Activated CD8-positive, alpha-beta memory T cell treated with anti-CD3 and anti-CD28 coated beads for 1 hour (primary cell): ENCODE results near the gene OR2AT4.
"Not testable (repeated sequence)": the region's sequence is repeated elsewhere in the genome, so short reads cannot be mapped to it uniquely, and the experiment has no call there.

Experiments
- DNase-seq, 2 donors: peaks; one replicate each; pipeline ENCODE4 v3.0.0-alpha.2; 2020; ENCODE audit warnings: low read depth in 1 of 2; ENCODE audit errors: extremely low read depth in 1 of 2

Gene OR2AT4

GRCh38 chr11:75103380-75104026 is 6.8 kb upstream of the OR2AT4 start:
- no peak for DNase-seq

DNA sequence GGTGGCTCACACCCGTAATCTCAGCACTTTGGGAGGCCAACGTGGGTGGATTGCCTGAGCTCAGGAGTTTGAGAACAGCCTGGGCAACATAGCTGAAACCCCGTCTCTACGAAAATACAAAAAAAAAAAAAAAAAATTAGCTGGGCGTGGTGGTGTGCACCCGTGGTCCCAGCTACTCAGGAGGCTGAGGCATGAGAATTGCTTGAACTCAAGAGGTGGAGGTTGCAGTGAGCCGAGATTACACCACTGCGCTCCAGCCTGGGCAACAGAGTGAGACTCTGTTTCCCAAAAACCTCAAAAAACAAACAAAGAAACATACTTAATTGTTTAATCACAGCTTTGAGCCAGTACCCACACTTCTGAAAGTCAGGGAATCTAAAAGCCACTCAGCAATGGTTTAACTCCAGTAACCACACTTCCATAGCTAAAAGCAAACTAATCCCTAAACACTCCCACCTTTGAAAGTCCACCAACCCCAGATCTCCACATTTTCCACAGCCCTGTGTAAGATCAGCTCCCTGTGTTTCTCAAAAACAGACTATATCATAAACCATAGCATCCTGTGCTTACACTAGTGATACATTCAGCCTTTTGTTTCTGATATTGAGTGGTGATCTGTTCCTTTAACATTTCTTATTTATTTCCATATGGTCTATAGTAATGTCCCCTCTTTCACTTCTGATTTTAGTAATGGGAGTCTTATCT is 4.9 kb upstream of the OR2AT4 start:
- DNase-seq: no peak

- DNase-seq: no peak
Observed at GRCh38 chr11:75100314-75100713, 3.6 kb upstream of the OR2AT4 start.

DNA sequence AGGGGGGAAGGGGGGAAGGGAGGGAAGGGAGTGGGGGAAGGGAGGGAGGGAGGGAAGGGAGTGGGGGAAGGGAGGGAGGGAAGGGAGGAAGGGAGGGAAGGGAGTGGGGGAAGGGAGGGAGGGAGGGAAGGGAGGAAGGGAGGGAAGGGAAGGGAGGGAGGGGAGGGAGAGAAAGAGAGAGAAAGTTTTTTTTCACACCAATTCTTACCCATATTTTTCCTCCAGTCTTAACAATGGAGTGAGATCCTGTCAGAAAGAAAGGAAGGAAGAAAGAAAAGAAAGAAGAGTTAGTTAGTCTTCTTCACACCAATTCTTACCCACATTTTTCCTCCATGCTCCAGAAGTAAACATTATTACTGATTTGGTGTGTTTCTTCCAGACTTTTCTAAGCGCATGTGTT is 3.0 kb upstream of the OR2AT4 start:
- no peak for DNase-seq

- DNase-seq: not testable (repeated sequence)
Observed at GRCh38 chr11:75098835-75099439, 2.3 kb upstream of the OR2AT4 start.

- DNase-seq: not testable (repeated sequence)
Observed at GRCh38 chr11:75098181-75098580, 1.5 kb upstream of the OR2AT4 start.

DNA sequence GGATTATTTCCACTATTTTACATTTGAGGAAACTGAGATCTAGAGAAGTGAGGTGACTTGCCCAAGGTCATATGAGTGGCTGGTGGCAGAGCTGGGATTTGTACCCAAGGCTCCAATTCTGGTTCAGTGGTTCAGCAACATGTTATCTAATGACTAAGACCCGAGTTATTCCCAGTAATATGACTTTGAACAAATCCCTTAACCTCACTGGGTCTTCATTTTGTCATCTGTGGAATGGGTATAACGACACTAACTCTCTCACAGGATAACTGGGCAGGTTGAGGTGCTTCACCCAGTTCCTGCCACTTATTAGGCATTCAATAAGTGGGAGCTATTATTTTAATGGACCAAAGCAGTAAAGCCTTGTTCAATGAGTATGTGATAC is 489 bp upstream of the OR2AT4 start:
- no peak for DNase-seq

DNA sequence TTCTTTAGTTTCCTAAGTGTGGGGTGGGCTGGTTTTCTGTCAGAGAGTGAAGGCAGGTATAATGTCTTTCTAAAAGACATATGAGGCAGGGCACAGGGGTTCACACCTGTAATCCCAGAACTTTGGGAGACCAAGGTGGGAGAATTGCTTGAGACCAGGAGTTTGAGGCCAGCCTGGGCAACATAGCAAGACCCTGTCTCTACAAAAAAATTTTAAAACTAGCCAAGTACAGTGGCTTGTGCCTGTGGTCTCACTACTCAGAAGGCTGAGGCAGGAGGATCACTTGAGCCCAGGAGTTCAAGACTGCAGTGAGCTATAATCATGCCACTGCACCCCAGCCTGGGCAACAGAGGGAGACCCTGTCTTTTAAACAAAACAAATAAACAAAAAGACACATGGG is 2.3 kb downstream of the OR2AT4 start:
- DNase-seq: not testable (repeated sequence)

GRCh38 chr11:75090671-75091177 is 6.0 kb downstream of the OR2AT4 start:
- no peak for DNase-seq

DNA sequence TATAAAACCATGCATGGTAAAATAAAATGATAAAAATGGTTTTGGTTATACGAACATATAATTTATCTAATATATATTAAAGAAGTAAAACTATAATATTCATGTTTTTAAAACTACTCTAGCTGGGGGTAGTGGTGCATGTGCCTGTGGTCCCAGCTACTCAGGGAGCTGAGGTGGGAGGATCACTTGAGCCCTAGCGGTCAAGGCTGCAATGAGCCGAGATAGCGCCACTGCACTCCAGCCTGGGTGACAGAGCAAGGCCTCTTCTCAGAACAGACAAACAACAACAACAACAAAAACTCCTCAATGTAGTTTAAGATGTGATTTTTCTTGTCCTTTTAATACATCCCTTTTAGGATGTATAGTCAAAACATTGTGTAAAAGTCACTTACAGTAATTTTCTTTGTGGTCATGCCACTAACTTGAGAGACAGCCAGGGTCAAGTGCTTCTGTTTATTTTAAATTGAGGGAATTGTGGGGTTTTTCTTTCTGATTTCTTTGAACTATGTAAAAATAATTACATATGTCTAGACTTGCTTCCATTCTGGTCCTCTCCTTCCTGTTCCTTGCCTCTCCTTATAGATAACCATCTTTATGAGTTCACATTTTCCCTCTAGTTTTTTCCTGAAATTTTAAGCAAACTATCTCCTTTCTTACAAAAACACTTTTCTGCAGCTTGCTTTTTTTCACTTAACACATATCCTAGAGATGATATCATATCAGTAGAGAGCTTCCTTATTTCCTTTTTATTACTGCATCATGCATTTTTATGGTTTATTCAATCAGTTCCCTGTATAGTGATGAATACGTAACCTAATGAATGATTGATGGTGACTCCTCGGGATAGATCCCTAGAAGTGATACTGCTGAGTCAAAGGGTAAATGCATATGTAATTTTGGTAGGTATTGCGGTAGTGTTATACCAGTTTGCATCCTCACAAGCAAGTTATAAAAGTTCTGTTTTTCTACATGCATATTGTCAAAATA is 9.1 kb downstream of the OR2AT4 start:
- DNase-seq: no peak

DNA sequence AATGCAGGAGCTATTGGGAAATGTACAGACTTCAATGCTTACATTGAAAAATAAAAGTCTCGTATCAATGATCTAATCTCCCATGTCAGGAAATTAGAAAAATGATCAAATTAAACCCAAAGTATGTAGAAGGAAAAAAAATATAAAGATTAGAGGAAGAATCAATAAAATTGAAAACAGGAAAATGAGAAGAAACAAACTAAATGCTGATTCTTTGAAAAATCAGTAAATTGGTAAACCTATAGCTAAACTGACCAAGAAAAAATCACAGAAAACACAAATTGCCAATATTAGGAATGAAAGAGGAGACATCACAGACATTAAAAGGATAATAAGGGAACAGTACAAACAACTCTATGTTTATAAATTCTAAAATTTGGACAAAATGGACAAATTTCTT is 11.8 kb downstream of the OR2AT4 start:
- DNase-seq: no peak

DNA sequence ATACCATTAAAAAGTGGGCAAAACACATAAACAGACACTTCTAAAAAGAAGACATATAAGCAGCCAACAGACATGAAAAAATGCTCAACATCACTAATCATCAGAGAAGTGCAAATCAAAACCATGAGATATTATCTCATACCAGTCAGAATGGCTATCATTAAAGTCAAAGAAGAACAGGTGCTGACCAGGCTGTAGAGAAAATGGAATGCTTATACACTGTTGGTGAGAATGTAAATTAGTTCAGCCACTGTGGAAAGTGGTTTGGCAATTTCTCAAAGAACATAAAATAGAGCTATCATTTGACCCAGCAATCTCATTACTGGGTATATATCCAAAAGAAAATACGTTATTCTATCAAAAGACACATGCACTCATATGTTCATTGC is 13.5 kb downstream of the OR2AT4 start:
- no peak for DNase-seq

GRCh38 chr11:75082601-75083216 is 14.0 kb downstream of the OR2AT4 start:
- DNase-seq: no peak

DNA sequence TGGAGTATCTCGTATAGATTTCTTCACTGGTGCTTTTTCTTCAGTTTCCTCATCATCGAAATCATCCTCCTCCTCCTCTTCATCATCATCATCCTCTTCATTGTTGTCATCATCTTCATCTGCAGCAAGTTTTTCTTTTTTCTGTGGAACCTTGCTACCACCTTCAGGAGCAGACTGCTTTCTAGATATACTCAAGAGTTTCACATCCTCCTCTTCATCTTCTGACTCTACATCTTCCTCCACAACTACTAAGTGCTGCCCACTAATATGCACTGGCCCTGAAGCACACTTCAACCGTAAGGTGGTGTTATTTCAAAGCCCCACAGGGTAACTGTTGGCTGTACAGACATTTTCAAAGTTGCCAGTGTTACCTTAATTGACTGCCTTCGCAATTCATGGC is 17.1 kb downstream of the OR2AT4 start:
- no peak for DNase-seq

GRCh38 chr11:75078233-75078632 is 18.4 kb downstream of the OR2AT4 start:
- DNase-seq: no peak

GRCh38 chr11:75077316-75077715 is 19.4 kb downstream of the OR2AT4 start:
- no peak for DNase-seq

- no peak for DNase-seq
Observed at GRCh38 chr11:75076671-75077070, 20.0 kb downstream of the OR2AT4 start.

GRCh38 chr11:75073459-75074190 is 23.1 kb downstream of the OR2AT4 start:
- no peak for DNase-seq

DNA sequence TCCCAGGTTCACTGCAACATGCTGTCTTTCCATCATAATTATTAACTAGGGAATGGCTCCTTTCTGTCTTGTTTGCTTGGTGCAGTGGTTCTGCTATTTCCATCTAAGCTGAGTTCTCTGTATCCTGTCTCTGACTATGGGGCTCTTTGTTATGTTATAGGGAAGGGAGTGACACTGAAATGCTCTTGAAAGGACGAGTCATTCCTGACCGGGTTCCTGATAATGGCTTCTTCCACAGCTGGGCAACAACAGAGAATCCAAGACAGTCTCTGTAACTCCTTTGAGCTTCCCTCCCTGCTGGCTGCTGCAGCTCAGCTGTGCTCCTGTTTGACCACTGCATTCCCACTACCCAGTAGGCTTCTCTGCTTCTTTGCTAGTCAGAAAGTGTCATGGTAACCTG is 24.1 kb downstream of the OR2AT4 start:
- no peak for DNase-seq

DNA sequence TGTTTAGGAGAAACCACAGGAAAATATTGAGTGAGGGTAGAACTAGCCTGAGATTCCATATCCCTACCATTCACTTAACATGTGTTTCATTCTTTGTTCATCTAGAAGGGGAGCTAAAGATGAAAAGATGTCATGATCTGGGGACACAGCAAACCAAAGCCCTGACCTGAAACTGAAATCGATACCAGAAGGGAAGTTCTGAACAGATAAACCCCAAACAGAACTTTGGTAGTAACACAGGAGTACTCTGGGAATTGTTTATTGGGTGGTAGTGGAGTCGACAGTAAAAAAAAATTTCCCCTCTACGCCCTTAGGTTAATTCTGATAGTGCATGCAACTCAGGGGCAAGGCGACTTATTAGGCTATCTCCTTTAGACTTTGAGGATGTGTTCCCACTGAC is 27.2 kb downstream of the OR2AT4 start:
- no peak for DNase-seq
